HG03575 (cell line): ENCODE measurements around the gene ZG16B.

Source experiments
- ATAC-seq: cut with Tn5 transposase; IDR thresholded peaks from one replicate; pipeline ENCODE4 v1.9.1; 2021; ENCODE audit not compliant: unreplicated experiment, insufficient number of reproducible peaks, low FRiP score; ENCODE audit errors: extremely low read depth

Gene ZG16B

DNA sequence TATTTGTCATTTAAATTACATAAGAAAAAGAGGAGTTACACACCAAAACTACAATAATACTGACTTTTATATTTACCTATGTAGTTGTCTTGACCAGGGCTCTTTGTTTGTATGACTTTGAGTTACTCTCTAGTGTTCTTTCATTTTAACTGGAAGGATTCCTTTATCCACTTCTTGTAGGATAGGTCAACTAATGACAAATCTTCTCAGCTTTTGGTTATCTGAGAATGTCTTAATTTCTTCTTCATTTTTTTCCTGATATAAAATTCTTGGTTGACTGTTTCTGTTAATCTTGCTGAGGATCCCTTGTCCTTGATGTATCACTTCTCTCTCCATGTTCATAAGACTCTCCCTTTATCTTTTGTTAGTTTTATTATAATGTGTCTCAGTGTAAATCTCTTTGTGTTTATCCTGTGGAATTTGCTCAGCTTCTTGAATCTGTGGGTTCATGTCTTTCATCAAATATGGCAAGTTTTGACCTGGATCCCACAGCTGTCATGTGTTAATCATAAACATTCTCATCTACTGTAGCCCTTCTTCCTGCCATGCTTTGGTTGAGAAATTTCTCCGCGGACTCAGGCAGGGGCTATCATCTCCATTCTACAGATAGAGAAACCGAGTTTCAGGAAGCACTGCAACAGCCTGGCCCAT lies 26.4 kb upstream of the ZG16B start:
- no peak for ATAC-seq

- no peak for ATAC-seq
Observed at GRCh38 chr16:2804728-2805127, 25.4 kb upstream of the ZG16B start.

- no peak for ATAC-seq
Observed at GRCh38 chr16:2806286-2806685, 23.8 kb upstream of the ZG16B start.

DNA sequence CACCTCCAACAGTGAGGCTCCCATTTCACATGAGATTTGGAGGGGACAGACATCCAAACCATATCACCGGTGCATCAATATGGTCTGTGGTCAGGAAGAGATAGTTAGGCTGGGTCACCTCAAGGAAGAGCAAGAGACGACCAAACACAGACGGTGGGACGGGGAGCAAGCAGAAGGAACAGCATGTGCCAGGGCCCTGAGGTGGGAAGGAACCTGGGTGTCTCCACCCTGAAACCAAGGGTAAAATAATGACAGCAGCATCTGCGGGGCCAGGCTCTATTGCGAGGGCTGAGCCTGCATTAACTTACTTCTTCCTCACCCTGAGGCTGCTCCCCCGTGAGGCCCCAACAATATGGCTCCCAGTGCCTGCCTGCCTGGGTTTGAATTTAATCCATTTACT lies 21.9 kb upstream of the ZG16B start:
- no peak for ATAC-seq

DNA sequence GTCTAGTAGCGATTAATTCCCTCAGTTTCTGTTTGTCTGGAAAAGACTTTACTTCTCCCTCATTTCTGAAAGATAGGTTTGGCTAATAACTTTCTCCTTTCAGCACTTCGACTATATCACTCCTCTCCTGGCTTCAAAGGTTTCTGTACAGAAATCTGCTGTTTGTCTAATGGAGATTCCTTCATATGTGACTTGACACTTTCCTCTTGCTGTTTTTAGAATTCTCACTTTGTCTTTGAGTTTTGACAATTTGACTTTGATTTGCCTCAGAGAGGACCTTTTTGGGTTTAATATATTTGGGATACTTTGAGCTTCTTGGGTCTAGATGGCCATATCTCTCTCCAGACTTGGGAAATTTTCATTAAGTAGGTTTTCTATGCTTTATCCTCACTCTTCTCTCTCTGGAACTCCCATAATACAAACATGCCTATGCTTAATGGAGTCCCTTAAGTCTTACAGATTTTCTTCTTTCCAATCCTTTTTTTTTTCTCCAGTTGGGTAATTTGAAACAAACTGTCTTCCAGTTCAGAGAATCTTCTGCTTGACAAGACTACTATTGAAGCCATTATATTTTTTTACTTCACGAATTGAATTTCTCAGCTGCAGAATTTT lies 20.8 kb upstream of the ZG16B start:
- no peak for ATAC-seq

DNA sequence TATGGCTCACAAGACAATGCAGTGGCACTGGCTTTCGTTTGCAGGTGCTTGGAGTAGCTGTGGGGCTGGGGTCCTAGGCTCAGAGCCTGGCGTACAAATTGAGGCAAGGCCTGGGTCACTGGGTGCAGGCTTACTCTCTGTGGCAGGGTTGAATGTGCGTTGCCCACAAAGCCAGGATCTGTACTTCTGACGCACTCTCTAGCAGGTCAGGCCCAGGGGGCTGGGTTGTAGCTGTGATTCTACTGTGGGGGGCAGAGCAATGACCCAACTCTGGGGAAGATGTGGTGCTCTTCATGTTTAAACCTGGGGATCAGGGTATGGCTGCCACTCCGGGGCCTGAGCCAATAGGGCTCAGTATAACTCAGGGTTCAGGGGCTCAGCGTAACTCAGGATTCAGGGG lies 19.5 kb upstream of the ZG16B start:
- no peak for ATAC-seq

- ATAC-seq: no peak
Observed at GRCh38 chr16:2811703-2812471, 18.2 kb upstream of the ZG16B start.

DNA sequence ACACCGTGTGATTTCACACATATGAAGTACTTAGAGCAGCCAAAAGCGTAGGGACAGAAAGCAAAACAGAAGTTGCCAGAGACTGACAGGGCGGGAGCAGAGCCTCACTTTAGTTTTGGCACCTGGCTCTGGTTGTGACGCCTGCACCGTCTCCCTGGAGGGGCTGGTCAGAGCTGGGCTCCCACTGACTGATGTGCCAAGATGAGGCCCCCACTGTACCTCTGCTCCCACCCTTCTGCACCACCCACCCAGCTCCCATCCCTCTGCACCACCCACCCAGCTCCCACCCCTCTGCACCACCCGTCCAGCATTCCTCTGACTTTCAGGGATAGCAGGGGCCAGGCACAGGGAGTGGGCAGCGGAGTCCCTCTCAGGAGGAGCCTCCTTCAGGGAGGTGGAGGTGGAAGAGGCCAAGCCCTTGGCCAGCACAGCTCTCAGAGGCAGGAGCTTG lies 16.3 kb upstream of the ZG16B start:
- ATAC-seq: no peak

DNA sequence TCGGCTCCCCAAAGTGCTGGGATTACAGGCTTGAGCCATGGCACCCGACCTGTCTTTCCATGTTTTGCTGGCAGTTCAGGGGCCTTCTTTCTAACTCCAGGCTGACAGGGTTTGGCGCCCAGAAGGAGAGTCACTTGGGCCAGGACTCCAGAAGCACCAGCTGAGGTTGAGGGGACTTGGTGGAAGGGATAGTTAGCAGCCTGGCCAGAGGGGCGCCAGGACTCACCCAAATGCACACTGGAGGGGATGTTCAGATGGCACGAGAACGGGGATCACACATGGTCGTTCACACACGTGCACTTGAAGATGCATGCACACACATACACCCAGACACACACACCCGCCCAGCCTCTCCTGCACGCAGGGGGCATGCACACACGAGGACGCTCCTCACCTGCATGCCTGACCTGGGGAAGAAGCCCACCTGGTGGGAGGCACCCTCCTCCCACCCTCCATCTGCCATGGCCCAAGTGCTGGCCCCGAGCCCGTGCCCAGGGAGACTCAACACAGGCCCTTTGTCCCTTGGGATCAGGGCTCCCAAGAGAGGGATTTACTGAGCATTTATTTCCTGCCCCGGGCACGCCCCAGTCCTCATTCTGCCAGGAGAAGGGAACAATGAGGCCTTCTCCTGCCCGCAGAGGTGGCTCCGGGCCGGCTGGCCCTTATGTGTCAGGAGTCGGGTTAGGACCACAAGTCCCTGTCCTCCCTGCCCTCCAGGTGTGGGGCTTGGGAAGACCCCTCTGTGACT lies 15.4 kb upstream of the ZG16B start:
- ATAC-seq: no peak

- no peak for ATAC-seq
Observed at GRCh38 chr16:2815299-2815771, 14.8 kb upstream of the ZG16B start.

DNA sequence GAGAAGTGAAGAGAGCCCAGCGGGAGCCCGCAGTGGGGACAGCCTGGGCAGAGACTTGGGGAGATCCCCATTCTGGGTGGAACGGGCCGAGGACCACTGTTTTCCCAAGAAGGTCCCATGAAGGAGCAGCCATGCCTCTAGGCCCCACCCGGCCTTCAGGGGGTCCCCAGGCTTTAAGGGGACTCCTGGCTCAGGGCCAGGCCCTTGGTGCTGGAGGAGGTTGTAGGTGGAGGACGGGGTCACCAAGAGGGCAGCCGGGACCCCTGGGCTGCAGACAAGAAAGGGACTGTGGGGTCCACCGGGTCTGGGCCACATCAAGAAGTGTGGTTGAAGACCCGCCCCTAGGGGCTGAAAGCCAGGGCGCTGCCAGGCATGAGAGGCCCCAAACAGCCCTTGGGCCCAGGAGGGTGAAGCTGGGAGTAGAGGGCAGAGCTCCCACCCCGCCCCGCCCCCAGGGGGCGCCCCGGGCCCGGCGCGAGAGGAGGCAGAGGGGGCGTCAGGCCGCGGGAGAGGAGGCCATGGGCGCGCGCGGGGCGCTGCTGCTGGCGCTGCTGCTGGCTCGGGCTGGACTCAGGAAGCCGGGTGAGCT lies 13.3 kb upstream of the ZG16B start, which contains the start of gene PRSS21:
PRSS21 (plus strand) TSS at position 487 of the 589 bp plus-strand sequence; CDS start at position 519, 32 bp downstream.
- ATAC-seq: no peak

DNA sequence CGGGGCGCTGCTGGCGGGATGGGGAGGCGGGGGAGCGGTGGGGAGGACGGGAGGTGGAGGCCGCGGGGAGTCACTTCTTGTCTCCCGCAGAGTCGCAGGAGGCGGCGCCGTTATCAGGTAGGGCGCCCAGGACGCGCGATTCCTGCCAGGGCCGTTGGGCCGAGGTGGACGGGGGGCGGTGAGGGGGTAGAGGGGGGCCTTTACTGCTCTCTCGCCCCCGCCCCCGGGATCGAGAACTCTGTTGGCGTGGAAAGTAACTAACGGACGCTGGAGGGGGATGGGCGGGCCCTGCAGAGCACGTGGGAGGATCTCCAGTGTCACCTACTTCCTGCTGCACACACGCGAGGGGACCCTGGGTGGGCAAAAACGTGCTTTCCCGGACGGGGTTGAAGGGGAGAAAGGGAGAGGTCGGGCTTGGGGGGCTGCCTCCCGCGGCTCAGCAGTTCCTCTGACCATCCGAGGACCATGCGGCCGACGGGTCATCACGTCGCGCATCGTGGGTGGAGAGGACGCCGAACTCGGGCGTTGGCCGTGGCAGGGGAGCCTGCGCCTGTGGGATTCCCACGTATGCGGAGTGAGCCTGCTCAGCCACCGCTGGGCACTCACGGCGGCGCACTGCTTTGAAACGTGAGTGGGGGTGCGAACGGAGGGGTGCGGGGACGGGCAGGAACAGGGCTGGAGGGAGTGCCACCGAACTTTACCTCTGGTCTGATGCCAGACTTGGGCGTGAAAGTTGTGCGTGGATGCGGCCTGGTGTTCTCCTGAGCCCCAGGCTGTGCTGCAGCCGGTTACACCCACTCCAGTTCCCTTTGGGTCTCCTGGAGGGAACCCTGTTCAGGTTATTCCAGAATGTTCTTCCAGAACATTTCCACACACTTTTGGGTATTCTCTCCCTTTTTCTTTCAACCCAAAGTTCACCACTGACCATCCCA lies 12.5 kb upstream of the ZG16B start:
- no peak for ATAC-seq

- no peak for ATAC-seq
Observed at GRCh38 chr16:2818272-2818876, 11.7 kb upstream of the ZG16B start.

DNA sequence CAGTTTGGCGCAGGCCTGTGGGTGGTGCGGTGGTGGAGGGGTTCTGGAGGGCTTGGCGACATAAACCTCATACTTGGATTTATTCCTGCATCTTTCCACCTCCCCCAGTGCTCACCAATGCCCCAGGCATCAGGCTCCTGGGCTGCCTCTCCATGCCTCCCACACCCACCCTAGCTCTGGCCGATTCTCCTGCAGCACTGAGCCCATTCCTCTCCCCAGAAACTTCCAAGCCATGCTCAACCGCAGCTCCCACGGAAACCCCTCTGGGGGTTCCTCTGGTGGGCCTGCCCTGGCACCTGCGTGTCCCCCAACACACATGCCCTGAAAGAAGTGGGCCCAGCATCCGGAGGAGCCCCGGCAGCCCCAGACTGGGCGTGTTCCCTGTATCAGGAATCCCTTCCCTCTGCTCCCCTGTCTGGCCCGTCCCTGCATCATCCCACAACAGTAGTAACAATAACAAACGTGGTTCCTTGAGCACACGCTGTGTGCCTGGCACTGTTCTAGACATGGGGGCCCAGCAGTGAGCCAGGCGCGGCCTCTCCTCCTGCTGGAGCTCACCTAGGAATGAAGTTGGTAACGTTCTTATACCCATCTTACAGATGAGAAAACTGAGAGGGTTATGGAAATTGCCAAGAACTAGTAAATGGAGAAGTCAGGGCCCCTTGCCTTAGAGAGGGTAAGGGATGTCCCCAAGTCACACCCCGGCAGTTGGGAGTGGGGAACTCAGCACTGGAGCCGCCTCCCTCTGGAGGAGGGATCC lies 10.7 kb upstream of the ZG16B start:
- no peak for ATAC-seq

- no peak for ATAC-seq
Observed at GRCh38 chr16:2819939-2820835, 9.9 kb upstream of the ZG16B start.
